Heart left ventricle (tissue), 16 donors: ENCODE results near the gene SHKBP1. TPM values are rescaled to one million over a fixed set of nuclear protein-coding genes. Genes with fewer than 3 reads are reported as not detected.

Experiments used
- ATAC-seq, 4 donors: fragments of 200-7000 bp; cut with Tn5 transposase; one replicate each; pipeline ENCODE4 v1.9.1; 2020 to 2022; ENCODE audit warnings: moderate library complexity in 4 of 4, mild to moderate bottlenecking in 3 of 4, moderate number of reproducible peaks in 1 of 4
- DNase-seq, 5 donors: peaks; one replicate each; pipeline ENCODE4 v3.0.0-alpha.2; 2020
- H3K27ac ChIP-seq, 12 donors: fragments of 200-600 bp; sonication (generic) in 4 of 12; one replicate each; pipeline versions ENCODE4 v1.5.0 to v1.8.0; 2016 to 2022; ENCODE audit warnings: mild to moderate bottlenecking in 2 of 12
- H3K27me3 ChIP-seq, 9 donors: fragments of 200-600 bp; sonication (generic) in 2 of 9; one replicate each; pipeline versions ENCODE4 v1.5.1 to v1.8.0; 2016 to 2022; ENCODE audit warnings: mild to moderate bottlenecking in 3 of 9
- H3K36me3 ChIP-seq, 9 donors: fragments of 200-600 bp; sonication (generic) in 2 of 9; one replicate each; pipeline versions ENCODE4 v1.5.0 to v1.8.0; 2018 to 2022; ENCODE audit warnings: mild to moderate bottlenecking in 2 of 9
- H3K4me1 ChIP-seq, 12 donors: fragments of 200-600 bp; sonication (generic) in 4 of 12; one replicate each; pipeline versions ENCODE4 v1.5.0 to v1.8.0; 2016 to 2022; ENCODE audit warnings: mild to moderate bottlenecking in 3 of 12
- H3K4me3 ChIP-seq, 12 donors: fragments of 200-600 bp; sonication (generic) in 4 of 12; one replicate each; pipeline versions ENCODE4 v1.5.0 to v1.8.0; 2017 to 2022; ENCODE audit warnings: mild to moderate bottlenecking in 9 of 12, moderate library complexity in 4 of 12
- H3K9me3 ChIP-seq, 12 donors: fragments of 200-600 bp; sonication (generic) in 4 of 12; one replicate each; pipeline versions ENCODE4 v1.5.0 to v1.8.0; 2016 to 2022; ENCODE audit warnings: mild to moderate bottlenecking in 1 of 12
- CTCF ChIP-seq, 12 donors: fragments of 200-600 bp; sonication (generic) in 4 of 12; IDR thresholded peaks; one replicate each; pipeline versions ENCODE4 v1.5.0 to v1.8.0; 2018 to 2022; ENCODE audit warnings: antibody characterized with exemption in 12 of 12, mild to moderate bottlenecking in 5 of 12
- POLR2A ChIP-seq, 2 donors: fragments of 450-650 bp; IDR thresholded peaks; one replicate each; pipeline ENCODE4 v1.6.1; 2017; ENCODE audit warnings: antibody characterized with exemption in 2 of 2, mild to moderate bottlenecking in 2 of 2, moderate library complexity in 2 of 2
- WGBS, 4 donors: extraction: QIAGEN DNeasy Blood & Tissue Kit in 2 of 4; methylation state at CpG; one replicate each; pipeline versions ENCODE4 v1.1.5 to v1.1.7; 2013 to 2018; 5-methylcytosine and 5-hydroxymethylcytosine counted together
- intact Hi-C, 10 donors: fragments of 100-400 bp; cut with DNase I; formaldehyde crosslinking; loops; one replicate each; pipeline versions ENCODE4 v1.11.1 to v1.14.2; 2022
- polyA plus RNA-seq, 2 donors: library from polyadenylated mRNA; stranded (reverse); fragments of 200-250 nt; gene quantifications; one replicate each; pipeline ENCODE4 v1.2.3, GENCODE V29; 2013
- total RNA-seq, 9 donors: library from RNA; depleted of rRNA in 2 of 9; stranded (reverse); fragments of >200 nt in 2 of 9; fragmentation: NEBNext Ultra II Directional in 3 of 9; extraction: Animal tissue kit (Norgen Biotek cat#: 25700) in 3 of 9; gene quantifications; one replicate each; pipeline versions ENCODE4 v1.1.0 to v1.2.4, GENCODE V29; 2016 to 2023
- donor health status: ischemic (EF 13 %, LVEDD 7.1; RV severe dilation, severe dysfunction).
- donor health status: healthy with polysubstance abuse.
- donor health status: DM: no; HTN: yes; CAD: no.
- donor health status: DM: no; HTN: no; CAD: no.
- donor health status: ischemic (EF 25% LVEDD 6.9; RV normal size, moderate dysfunction).
- donor health status: ischemic (EF 25% LVEDD 5.7; RV mildly dilated, moderate dysfunction).
- donor health status: healthy.
- donor health status: DM: yes; HTN: yes; CAD: no.
- donor health status: ischemic (EF 35%, LVEDD 5.7; RV mildly dilated, moderate dysfunction).
- donor health status: nonischemic (EF 11% LVEDD 7.7; RV severe dilation, severe dysfunction).
- donor health status: DM: yes; HTN: yes; CAD: no.
- donor health status: PGD.
- donor health status: ischemic (EF 29% LVEDD 5.4; RV normal size, mild dysfunction).
- donor health status: nonischemic (EF 23%, LVEDD 6.1; RV moderate dilation, normal function).

SHKBP1 gene
- total and polyA plus RNA-seq, 11 donors, result 16.4 to 52.8 (median 22.7) TPM

- peaks cover 0 to 85% (median 44%) of the 10 kb centered on the region in 9 donors for H3K36me3 ChIP-seq
- intact Hi-C loops, result no loop called here
- DNase-seq (no peak), ATAC-seq (no peak)
- no peak overlapping the region for H3K4me3 ChIP-seq
- H3K4me1 ChIP-seq, result peaks cover 0 to 36% (median 2%) of the 10 kb centered on the region in 12 donors
- H3K27me3 ChIP-seq, result no peaks in the 10 kb centered on the region
- TF ChIP-seq POLR2A (IDR thresholded peaks at IDR 0.05) (no peak), CTCF (IDR thresholded peaks at IDR 0.05) (no peak)
- WGBS, 4 donors, result 87 to 95% (median 93%) methylated on average over 2 of the region's 2 CpGs
- H3K9me3 ChIP-seq, result no peaks in the 10 kb centered on the region
- no peak overlapping the region for H3K27ac ChIP-seq
Measured at GRCh38 chr19:40582467-40582866, 5.8 kb downstream of the SHKBP1 start.

- TF ChIP-seq CTCF (IDR thresholded peaks at IDR 0.05) (no peak), POLR2A (IDR thresholded peaks at IDR 0.05) (no peak)
- Histone ChIP-seq H3K4me1 (peaks cover 0 to 29% (median 0%) of the 10 kb centered on the region in 12 donors), H3K27me3 (no peaks in the 10 kb centered on the region), H3K4me3 (no peak overlapping the region), H3K27ac (no peak overlapping the region), H3K9me3 (no peaks in the 10 kb centered on the region), H3K36me3 (peaks cover 0 to 93% (median 51%) of the 10 kb centered on the region in 9 donors)
- intact Hi-C loops, result no loop called here
- no peak for ATAC-seq
- 88 to 92% (median 89%) methylated on average over 13 to 14 of the region's 14 CpGs for WGBS, 4 donors
- no peak for DNase-seq
Measured at GRCh38 chr19:40583283-40583682, 6.6 kb downstream of the SHKBP1 start.

- H3K4me1 ChIP-seq, result peaks cover 0 to 23% (median 0%) of the 10 kb centered on the region in 12 donors
- WGBS, 4 donors, result 91 to 95% (median 94%) methylated on average over 5 of the region's 5 CpGs
- intact Hi-C loops, result no loop called here
- no peaks in the 10 kb centered on the region for H3K9me3 ChIP-seq
- H3K36me3 ChIP-seq, result peaks cover 0 to 94% (median 51%) of the 10 kb centered on the region in 9 donors
- no peak overlapping the region for H3K27ac ChIP-seq
- H3K4me3 ChIP-seq, result no peak overlapping the region
- TF ChIP-seq POLR2A (IDR thresholded peaks at IDR 0.05), result no peak
- no peak for TF ChIP-seq CTCF (IDR thresholded peaks at IDR 0.05)
- no peak for DNase-seq
- no peaks in the 10 kb centered on the region for H3K27me3 ChIP-seq
- no peak for ATAC-seq
Measured at GRCh38 chr19:40584007-40584406, 7.3 kb downstream of the SHKBP1 start.

GRCh38 chr19:40585241-40585981 lies 8.7 kb downstream of the SHKBP1 start:
- no peaks in the 10 kb centered on the region for H3K27me3 ChIP-seq
- WGBS, 4 donors, result 89 to 91% (median 90%) methylated on average over 11 of the region's 11 CpGs
- peaks cover 0 to 82% (median 44%) of the 10 kb centered on the region in 9 donors for H3K36me3 ChIP-seq
- intact Hi-C loops, result no loop called here
- H3K27ac ChIP-seq, result peak overlapping the region in 1 of 12 donors; percentile 71
- H3K9me3 ChIP-seq, result no peaks in the 10 kb centered on the region
- DNase-seq (no peak), ATAC-seq (no peak)
- no peak overlapping the region for H3K4me3 ChIP-seq
- peaks cover 0 to 12% (median 0%) of the 10 kb centered on the region in 12 donors for H3K4me1 ChIP-seq
- TF ChIP-seq POLR2A (IDR thresholded peaks at IDR 0.05), result no peak
- TF ChIP-seq CTCF (IDR thresholded peaks at IDR 0.05), result no peak
